ENCODE measurements around the gene CEP97. TPM values are rescaled to one million over a fixed set of nuclear protein-coding genes. Genes with fewer than 3 reads are reported as not detected.

The CEP97 gene
- total RNA-seq (15.0 and 15.4 TPM in 2 replicates), polyA plus RNA-seq (2.1 and 2.2 TPM in 2 replicates), polyA minus RNA-seq (8.5 and 9.7 TPM in 2 replicates)
- 15.3 TPM for total RNA-seq (2013)

- no peaks in the 10 kb centered on the region for H4K20me1 ChIP-seq (ENCODE audit: control insufficient read depth, insufficient read depth, low read length, poor library complexity, severe bottlenecking)
- Mint-ChIP-seq H3K9me3 (ENCODE audit: insufficient read depth) (no peaks in the 10 kb centered on the region), H3K27ac (peak within 1 kb of the TSS; percentile 99), H3K4me3 (peak within 1 kb of the TSS; percentile 100), H3K4me1 (peaks cover 37% of the 10 kb centered on the region), H3K27me3 (no peaks in the 10 kb centered on the region)
- H3K4me1 ChIP-seq (ENCODE audit: control insufficient read depth in 2 of 2, insufficient read depth in 2 of 2, low read length in 2 of 2), result peaks cover 30 to 34% of the 10 kb centered on the region in 2 donors
- CTCF ChIA-PET, result interaction anchor here (0.6 to 1.8 kb wide), 14 partner anchors 10 to 505 kb away, joined by 3 to 7 read pairs (median 4); partner anchors contain the start of genes NXPE3 and PCNP
- ATAC-seq (ENCODE audit: low read depth), result peak; percentile 93
- H3K9me3 ChIP-seq (ENCODE audit: control extremely low read depth in 1 of 3, control insufficient read depth in 2 of 3, insufficient read depth in 1 of 3, low read length in 2 of 3), result no peaks in the 10 kb centered on the region
- H2AFZ ChIP-seq (ENCODE audit: insufficient read depth, low read depth, low read length, poor library complexity, severe bottlenecking), result peak within 1 kb of the TSS; percentile 98
- H3K79me2 ChIP-seq (ENCODE audit: control insufficient read depth, insufficient read depth, low read length), result peaks cover 18% of the 10 kb centered on the region
- intact Hi-C loops (cut with micrococcal nuclease), result loop anchor here (1.0 to 2.0 kb wide), 7 partner anchors 38 to 1464 kb away; partner anchors contain the start of genes NXPE3, PCNP, RPL24 and TBC1D23
- DNase-seq, result peak; percentile 91
- under 1% methylated on average over 47 of the region's 49 CpGs for WGBS (ENCODE audit: insufficient coverage)
- H3K4me3 ChIP-seq (ENCODE audit: control extremely low read depth in 1 of 5, extremely low read depth in 1 of 5, insufficient read depth in 1 of 5, low read depth in 2 of 5, low read length in 4 of 5), result peak within 1 kb of the TSS; percentile 77 to 99 (median 84)
- no peak for TF ChIP-seq CTCF (IDR thresholded peaks at IDR 0.05)
- TF ChIP-seq EZH2 (IDR thresholded peaks at IDR 0.05; ENCODE audit: borderline replicate concordance, insufficient read depth, low read depth, low read length, poor library complexity, severe bottlenecking), result no peak
- H3K27me3 ChIP-seq (replicated peaks in 1 of 4; ENCODE audit: control extremely low read depth in 1 of 4, control insufficient read depth in 3 of 4, insufficient read depth in 4 of 4, low read length in 3 of 4), result no peaks in the 10 kb centered on the region
- POLR2A ChIA-PET, result interaction anchor here (0.7 to 1.7 kb wide), 7 partner anchors 24 to 151 kb away, joined by 3 to 11 read pairs (median 7); partner anchors contain the start of genes NXPE3, PCNP, RPL24 and ZBTB11
- peak within 1 kb of the TSS; percentile 76 for H3K4me2 ChIP-seq (replicated peaks; ENCODE audit: low read depth, low read length, poor library complexity, severe bottlenecking)
- H3K27ac ChIP-seq (ENCODE audit: low read length in 2 of 2), result peak within 1 kb of the TSS; percentile 70 to 74
- H3K9ac ChIP-seq (ENCODE audit: low read length), result peak within 1 kb of the TSS; percentile 91
- peaks cover 0 to 7% of the 10 kb centered on the region in 2 experiments for H3K36me3 ChIP-seq (replicated peaks in 1 of 2; ENCODE audit: control extremely low read depth in 1 of 2, control insufficient read depth in 1 of 2, extremely low read depth in 1 of 2, insufficient read depth in 2 of 2, low read length in 1 of 2)
Observed at GRCh38 chr3:101724329-101725193, at the start of gene CEP97. Gene CEP97 (plus strand): TSS chr3:101724614. CDS start chr3:101724677, 63 bp downstream.

All from B cell (primary cell).